ENCODE measurements around the gene WDR6.
"Not testable (repeated sequence)": the region's sequence is repeated elsewhere in the genome, so short reads cannot be mapped to it uniquely, and the experiment has no call there.

Gene WDR6

DNA sequence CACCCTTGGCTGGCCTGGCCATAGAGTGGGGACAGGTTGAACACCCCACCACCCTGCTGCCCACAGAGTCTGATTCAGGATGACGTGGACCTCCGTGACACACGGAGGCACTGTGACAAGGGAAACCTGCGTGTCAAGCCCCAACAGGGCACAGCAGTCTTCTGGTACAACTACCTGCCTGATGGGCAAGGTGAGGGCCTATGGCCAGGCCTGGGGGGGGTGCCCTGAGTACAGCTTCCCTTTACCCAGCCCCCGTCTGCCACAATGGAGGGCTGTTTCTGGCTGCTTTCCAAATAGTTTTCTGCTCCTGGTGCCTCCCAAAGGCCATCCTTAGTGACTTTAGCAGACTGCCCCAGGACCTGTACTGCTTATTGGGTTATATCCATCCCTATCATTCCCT, 1.2 kb upstream of the WDR6 start:
- Histone ChIP-seq H3K4me2 (ENCODE audit: insufficient read depth, low read length) (peak overlapping the region; percentile 75), H3K36me3 (ENCODE audit: insufficient read depth, low read length) (peaks cover 12% of the 10 kb centered on the region), H3K9me3 (ENCODE audit: insufficient read depth, low read length, severe bottlenecking) (no peaks in the 10 kb centered on the region), H4K20me1 (ENCODE audit: insufficient read depth, low read length) (peaks cover 29% of the 10 kb centered on the region), H3K79me2 (ENCODE audit: insufficient read depth, low read length) (peaks cover 36% of the 10 kb centered on the region), H3K9ac (ENCODE audit: low read depth, low read length) (peak overlapping the region; percentile 98), H3K4me3 (ENCODE audit: low read depth in 1 of 2, low read length in 2 of 2) (peak overlapping the region in 1 of 2 experiments; percentile 86; a peak in 2 of 4 replicates), H2AFZ (ENCODE audit: low read depth, low read length) (peak overlapping the region; percentile 77), H3K27ac (ENCODE audit: low read length) (no peak overlapping the region), H3K27me3 (ENCODE audit: insufficient read depth, low read length, poor library complexity) (no peaks in the 10 kb centered on the region), H3K4me1 (ENCODE audit: insufficient read depth, low read length) (peaks cover 35% of the 10 kb centered on the region)
- DNase-seq (no peak), ATAC-seq (ENCODE audit: insufficient read depth, low read depth) (no peak)
- TF ChIP-seq, protein P1, sequence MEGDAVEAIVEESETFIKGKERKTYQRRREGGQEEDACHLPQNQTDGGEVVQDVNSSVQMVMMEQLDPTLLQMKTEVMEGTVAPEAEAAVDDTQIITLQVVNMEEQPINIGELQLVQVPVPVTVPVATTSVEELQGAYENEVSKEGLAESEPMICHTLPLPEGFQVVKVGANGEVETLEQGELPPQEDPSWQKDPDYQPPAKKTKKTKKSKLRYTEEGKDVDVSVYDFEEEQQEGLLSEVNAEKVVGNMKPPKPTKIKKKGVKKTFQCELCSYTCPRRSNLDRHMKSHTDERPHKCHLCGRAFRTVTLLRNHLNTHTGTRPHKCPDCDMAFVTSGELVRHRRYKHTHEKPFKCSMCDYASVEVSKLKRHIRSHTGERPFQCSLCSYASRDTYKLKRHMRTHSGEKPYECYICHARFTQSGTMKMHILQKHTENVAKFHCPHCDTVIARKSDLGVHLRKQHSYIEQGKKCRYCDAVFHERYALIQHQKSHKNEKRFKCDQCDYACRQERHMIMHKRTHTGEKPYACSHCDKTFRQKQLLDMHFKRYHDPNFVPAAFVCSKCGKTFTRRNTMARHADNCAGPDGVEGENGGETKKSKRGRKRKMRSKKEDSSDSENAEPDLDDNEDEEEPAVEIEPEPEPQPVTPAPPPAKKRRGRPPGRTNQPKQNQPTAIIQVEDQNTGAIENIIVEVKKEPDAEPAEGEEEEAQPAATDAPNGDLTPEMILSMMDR (IDR thresholded peaks at IDR 0.05; ENCODE audit: borderline replicate concordance, extremely low read depth, low read length, poor library complexity, severe bottlenecking): no peak
- no peak for TF ChIP-seq EZH2 (IDR thresholded peaks at IDR 0.05; ENCODE audit: borderline replicate concordance, low read depth, low read length, severe bottlenecking)

DNA sequence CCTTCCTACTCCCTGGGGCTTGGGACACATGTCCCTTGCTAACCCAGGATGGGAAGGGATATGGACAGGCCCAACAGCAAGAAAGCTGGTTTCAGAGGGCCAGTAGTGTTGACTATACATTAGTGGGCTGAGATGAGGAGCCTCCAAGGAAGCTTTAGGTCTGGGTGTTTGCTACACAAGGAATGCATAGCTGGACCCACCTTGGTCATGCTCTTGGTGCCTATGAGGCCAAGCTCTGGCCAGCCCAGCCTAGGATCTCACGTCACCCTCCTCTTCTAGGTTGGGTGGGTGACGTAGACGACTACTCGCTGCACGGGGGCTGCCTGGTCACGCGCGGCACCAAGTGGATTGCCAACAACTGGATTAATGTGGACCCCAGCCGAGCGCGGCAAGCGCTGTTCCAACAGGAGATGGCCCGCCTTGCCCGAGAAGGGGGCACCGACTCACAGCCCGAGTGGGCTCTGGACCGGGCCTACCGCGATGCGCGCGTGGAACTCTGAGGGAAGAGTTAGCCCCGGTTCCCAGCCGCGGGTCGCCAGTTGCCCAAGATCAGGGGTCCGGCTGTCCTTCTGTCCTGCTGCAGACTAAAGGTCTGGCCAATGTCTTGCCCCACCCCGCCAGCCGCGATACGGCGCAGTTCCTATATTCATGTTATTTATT, 653 bp upstream of the WDR6 start:
- peak overlapping the region; percentile 98 for H3K9ac ChIP-seq (ENCODE audit: low read depth, low read length)
- no peak for ATAC-seq (ENCODE audit: insufficient read depth, low read depth)

GRCh38 chr3:49007771-49008528, 759 bp downstream of the WDR6 start:
- H3K27me3 ChIP-seq (ENCODE audit: insufficient read depth, low read length, poor library complexity): no peaks in the 10 kb centered on the region

More for the DNA sequence above, 653 bp upstream of the WDR6 start:
- H3K36me3 ChIP-seq (ENCODE audit: insufficient read depth, low read length): peaks cover 17% of the 10 kb centered on the region
- peak overlapping the region; percentile 71 for H3K27ac ChIP-seq (ENCODE audit: low read length)
- H3K27me3 ChIP-seq (ENCODE audit: insufficient read depth, low read length, poor library complexity): no peaks in the 10 kb centered on the region
- no peaks in the 10 kb centered on the region for H3K9me3 ChIP-seq (ENCODE audit: insufficient read depth, low read length, severe bottlenecking)
- H2AFZ ChIP-seq (ENCODE audit: low read depth, low read length): peak overlapping the region; percentile 77
- H3K4me1 ChIP-seq (ENCODE audit: insufficient read depth, low read length): peaks cover 35% of the 10 kb centered on the region
- TF ChIP-seq EZH2 (IDR thresholded peaks at IDR 0.05; ENCODE audit: borderline replicate concordance, low read depth, low read length, severe bottlenecking): no peak
- TF ChIP-seq, protein P1 (IDR thresholded peaks at IDR 0.05; ENCODE audit: borderline replicate concordance, extremely low read depth, low read length, poor library complexity, severe bottlenecking): no peak
- no peak for DNase-seq
- H3K79me2 ChIP-seq (ENCODE audit: insufficient read depth, low read length): peaks cover 41% of the 10 kb centered on the region
- peak overlapping the region; percentile 75 for H3K4me2 ChIP-seq (ENCODE audit: insufficient read depth, low read length)
- peak overlapping the region; percentile 69 to 86; a peak in 3 of 4 replicates for H3K4me3 ChIP-seq (ENCODE audit: low read depth in 1 of 2, low read length in 2 of 2)
- H4K20me1 ChIP-seq (ENCODE audit: insufficient read depth, low read length): peaks cover 34% of the 10 kb centered on the region

DNA sequence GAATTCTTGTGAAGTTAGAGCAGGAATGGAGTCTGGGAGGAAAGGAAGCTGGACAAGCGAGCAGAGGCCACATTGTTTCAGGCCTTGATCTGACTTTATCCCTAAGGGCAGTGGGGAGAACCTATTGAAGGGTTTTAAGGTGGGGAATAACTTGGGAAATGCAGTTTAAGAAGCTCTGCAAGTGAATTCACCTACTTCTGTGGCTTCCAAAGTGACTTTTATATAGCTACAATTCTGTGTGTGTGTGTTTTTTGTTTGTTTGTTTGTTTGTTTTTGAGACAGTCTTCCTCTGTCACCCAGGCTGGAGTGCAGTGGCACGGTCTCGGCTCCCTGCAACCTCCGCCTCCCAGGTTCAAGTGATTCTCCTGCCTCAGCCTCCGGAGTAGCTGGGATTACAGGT, 1.4 kb downstream of the WDR6 start:
- not testable (repeated sequence) for H2AFZ ChIP-seq (ENCODE audit: low read depth, low read length); ATAC-seq (ENCODE audit: insufficient read depth, low read depth); H3K27me3 ChIP-seq (ENCODE audit: insufficient read depth, low read length, poor library complexity); H3K9me3 ChIP-seq (ENCODE audit: insufficient read depth, low read length, severe bottlenecking); DNase-seq
- H4K20me1 ChIP-seq (ENCODE audit: insufficient read depth, low read length): peaks cover 55% of the 10 kb centered on the region
- H3K27ac ChIP-seq (ENCODE audit: low read length): peak overlapping the region; percentile 64; the same call in 1 of the 2 replicates
- H3K4me2 ChIP-seq (ENCODE audit: insufficient read depth, low read length): peak overlapping the region; percentile 75
- peak overlapping the region; percentile 69 to 86; a peak in 3 of 4 replicates for H3K4me3 ChIP-seq (ENCODE audit: low read depth in 1 of 2, low read length in 2 of 2)
- H3K4me1 ChIP-seq (ENCODE audit: insufficient read depth, low read length): peaks cover 35% of the 10 kb centered on the region
- H3K9ac ChIP-seq (ENCODE audit: low read depth, low read length): peak overlapping the region; percentile 98
- peaks cover 62% of the 10 kb centered on the region for H3K79me2 ChIP-seq (ENCODE audit: insufficient read depth, low read length)
- H3K36me3 ChIP-seq (ENCODE audit: insufficient read depth, low read length): peaks cover 38% of the 10 kb centered on the region

More at GRCh38 chr3:49007771-49008528, 759 bp downstream of the WDR6 start:
- Histone ChIP-seq H3K79me2 (ENCODE audit: insufficient read depth, low read length) (peaks cover 55% of the 10 kb centered on the region), H3K4me3 (ENCODE audit: low read depth in 1 of 2, low read length in 2 of 2) (peak overlapping the region; percentile 69 to 86; a peak in 3 of 4 replicates), H3K9ac (ENCODE audit: low read depth, low read length) (peak overlapping the region; percentile 98), H3K9me3 (ENCODE audit: insufficient read depth, low read length, severe bottlenecking) (no peaks in the 10 kb centered on the region), H3K4me2 (ENCODE audit: insufficient read depth, low read length) (peak overlapping the region; percentile 75), H3K36me3 (ENCODE audit: insufficient read depth, low read length) (peaks cover 32% of the 10 kb centered on the region), H3K27ac (ENCODE audit: low read length) (peak overlapping the region; percentile 99), H4K20me1 (ENCODE audit: insufficient read depth, low read length) (peaks cover 48% of the 10 kb centered on the region), H2AFZ (ENCODE audit: low read depth, low read length) (peak overlapping the region; percentile 93), H3K4me1 (ENCODE audit: insufficient read depth, low read length) (peaks cover 35% of the 10 kb centered on the region)
- DNase-seq (peak; percentile 94), ATAC-seq (ENCODE audit: insufficient read depth, low read depth) (peak; percentile 71)
- no peak for TF ChIP-seq EZH2 (IDR thresholded peaks at IDR 0.05; ENCODE audit: borderline replicate concordance, low read depth, low read length, severe bottlenecking)
- TF ChIP-seq, protein P1 (IDR thresholded peaks at IDR 0.05; ENCODE audit: borderline replicate concordance, extremely low read depth, low read length, poor library complexity, severe bottlenecking): no peak
